AG20443 (cell line): ENCODE results near the gene MECR.

ENCODE experiments used
- DNase-seq: peaks from one replicate; pipeline ENCODE4 v3.0.0; 2012; ENCODE audit warnings: low spot score, mixed read lengths

MECR gene

DNA sequence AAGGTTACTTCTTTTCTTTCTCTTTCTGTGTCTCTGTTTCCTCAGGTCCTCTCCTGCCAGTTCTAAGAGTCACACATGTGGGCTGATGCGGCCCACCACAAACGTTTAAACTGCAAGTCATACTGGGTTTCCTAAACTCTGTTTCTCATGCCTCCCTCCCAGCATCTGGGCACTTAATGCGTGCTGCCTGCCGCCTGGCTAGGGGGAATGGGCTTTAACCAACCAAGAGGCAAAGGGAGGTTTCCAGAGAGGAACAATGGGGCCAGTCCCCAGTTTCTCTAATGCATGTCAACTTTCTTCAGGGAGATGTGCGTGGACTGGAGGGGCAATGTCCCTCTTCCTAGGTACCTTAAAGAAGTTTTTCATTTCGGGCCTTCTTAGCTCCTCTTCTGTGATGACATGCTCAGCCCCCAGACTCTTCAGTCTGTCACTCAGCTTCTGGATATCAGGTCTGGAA, 29.1 kb downstream of the MECR start:
- no peak for DNase-seq

DNA sequence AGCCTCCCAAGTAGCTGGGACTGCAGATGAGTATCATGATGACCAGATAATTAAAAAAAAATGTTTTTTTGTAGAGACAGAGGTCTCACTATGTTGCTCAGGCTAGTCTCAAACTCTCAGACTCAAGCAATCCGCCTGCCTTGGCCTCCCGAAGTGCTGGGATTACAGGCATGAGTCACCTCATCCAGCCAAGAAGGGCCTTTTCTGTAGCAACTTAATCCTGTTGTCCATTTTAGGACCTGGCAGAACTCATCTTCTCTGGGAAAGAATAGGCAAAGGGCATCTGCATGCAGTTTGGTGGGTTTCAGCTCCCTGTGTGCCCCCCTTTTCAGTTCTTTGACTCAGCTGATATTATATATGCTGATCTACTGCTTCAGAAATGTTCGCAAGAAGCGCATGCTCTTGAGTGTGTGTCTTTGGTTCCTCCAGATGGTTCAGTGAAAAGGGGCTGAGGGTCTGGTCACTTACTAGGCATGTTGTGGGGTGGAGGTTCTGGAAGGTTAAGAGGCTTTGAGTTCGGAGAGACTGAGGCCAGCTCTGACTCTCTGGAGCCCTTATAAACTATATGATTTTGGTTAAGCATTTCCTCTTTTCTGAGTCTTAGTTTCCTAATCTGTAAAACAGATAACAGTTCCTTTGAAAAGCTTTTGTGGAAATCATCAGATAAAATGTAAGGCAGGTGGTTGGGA, 29.7 kb downstream of the MECR start:
- DNase-seq, result no peak

DNA sequence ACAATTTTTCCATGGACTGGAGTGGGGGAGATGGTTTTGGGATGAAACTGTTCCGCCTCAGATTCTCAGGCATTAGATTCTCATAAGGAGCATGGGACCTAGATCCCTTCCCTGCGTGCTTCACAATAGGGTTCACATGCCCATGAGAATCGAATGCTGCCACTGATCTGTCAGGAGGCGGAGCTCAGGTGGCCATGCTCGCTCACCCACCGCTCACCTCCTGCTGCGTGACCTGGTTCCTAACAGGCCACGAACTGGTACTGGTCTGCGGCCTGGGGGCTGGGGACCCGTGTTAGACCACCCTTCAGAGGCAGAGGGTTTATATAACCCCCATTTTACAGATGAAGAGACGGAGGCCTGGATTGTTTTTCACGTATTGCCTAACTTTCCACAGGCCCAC, 32.7 kb downstream of the MECR start:
- no peak for DNase-seq

DNA sequence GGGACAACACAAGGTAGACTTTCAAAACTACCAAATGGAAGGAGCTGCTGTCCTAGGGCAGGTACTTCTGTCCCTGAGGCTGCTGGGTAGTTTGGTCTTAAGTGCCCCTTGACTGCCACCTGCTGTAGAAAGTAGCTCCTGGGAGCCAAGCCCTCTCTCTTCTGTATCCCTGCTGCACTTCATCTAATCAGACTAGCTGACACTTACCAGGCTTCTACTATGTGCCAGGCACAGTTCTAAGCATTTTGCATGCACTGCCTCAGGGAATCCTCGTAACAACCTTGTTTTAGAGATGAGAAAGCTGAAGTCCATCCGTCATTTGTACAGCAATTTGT, 33.2 kb downstream of the MECR start:
- DNase-seq, result peak; percentile 43

DNA sequence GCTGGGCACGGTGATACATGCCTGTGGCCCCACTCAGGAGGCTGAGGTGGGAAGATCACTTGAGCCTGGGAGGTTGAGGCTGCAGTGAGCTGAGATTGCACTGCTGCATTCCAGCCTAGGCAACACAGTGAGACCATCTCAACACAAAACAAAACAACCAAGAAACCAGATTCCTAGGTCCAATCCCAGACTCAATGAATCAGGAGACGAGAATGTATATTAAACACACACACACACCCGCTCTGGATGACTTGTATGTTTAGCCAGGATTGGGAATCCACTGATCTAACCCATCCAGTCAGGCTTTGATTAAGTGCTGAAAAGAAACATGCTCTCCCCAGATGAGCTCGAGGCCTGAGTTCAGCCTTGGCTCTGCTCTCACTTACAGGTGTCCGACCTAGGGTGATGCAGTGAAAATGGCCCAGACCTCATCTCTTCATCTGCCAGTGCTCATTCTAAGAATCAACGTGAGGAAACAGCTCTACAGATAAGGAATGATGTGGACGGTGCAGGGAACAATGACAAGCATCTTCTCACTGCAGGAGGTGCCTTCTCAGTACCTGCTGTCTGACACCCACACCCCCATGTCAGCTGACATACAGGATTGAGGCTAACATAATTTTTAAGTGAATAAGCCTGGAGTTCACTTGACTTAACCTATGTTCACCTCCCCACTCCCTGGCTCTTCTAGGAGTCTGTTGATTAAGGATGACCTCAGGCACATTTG, 33.7 kb downstream of the MECR start:
- DNase-seq, result peak; percentile 81

DNA sequence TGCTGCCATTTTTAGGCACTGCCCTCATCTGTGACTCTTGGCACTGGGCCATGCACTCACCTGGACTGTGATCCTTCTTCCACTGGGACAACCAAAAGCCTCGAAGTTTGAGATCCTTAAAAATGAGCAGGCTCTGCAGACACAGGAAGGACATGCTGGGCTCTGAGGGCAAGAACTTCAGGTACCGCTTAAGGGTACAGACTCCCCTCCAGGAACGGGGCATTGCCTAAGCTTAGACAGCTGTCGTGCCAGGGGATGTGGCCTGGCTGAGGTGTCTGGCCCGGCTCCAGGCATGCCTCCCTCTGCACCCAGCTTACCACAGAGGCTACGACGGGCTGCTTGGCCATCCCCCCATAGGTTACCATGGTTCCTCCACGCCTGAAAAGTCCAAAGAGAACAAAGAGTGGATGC, 34.8 kb downstream of the MECR start:
- no peak for DNase-seq

DNA sequence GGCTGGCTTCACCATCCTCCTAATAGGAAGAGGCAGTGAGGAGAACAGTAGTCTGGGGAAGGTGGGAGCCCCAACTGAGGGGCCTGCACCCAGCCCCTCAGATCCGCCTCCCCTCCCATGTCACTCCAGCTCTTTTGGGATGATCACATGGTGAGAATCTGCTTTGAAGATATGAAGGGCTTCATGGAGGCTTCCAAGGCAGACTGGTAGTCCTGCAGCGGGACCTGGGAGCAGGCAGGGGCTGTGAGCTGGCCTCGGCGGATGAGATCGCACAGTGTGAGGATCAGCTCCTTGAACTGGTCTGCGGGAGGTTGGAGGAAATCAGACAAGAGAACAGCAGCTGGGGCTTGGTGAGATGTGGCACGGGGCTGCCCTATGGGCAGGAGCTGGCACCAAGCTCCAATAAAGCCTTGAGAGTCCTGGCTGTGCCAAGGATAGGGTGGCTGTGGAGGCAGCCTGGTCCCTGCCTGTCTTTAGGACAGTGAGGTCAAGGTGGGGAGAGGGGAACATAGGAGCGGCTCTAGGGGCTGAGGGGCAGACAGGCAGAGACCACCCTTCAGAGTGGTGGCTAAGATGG, 36.8 kb downstream of the MECR start:
- DNase-seq, result no peak

DNA sequence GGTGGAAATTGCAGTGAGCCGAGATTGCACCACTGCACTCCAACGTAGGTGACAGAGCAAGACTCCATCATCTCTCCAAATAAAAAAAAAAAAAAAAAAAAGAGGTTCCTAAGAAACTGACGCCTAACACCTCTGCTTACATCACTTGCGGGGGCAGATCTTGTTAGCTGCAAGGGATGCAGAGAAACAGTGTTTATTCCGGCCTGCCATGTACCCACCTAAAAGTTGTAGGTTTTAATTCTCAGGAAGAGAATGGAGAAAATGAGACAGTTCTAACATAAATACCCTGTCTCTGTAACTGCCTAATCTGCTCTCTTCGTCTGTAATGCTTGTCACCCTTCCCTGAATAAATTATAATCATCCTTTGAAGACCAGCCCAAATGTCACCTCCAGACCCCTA, 40.0 kb downstream of the MECR start:
- DNase-seq, result no peak

DNA sequence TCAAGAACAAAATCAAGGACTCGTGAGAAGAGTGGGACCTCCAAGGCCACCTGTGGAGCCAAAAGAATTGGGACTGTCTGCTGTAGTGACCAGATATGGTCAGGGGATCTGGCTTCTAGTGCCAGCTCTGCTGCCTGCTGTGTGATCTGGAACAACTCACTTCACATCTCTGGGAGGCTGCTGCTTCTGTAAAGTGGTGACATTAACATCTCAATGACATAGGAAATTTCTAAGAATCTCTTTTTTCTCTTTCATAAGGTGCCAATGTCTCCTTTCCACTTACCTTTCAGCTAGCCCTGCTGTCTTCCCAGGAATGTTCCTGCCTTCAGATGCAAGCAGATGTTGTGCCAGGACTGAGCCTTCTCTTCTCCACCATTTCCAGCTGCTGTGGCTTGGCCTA, 44.0 kb downstream of the MECR start:
- no peak for DNase-seq

DNA sequence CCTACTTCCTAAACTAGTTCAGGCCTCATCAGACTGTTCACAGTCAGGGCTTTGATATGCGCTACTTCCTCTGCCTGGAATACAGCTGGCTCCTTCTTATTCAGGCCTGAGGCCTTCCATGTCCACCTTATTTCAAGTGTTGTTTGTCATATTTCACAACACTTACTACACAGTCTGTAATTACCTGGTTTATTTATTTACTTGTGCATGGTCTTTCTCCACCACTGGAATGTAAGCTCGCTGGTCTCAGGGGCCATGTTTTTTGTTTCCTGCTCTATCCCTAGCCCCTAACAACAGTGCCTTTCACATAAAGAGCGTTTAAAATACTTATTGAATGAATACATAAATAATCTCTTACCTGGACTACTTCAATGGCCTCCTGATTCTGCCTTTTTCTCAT, 44.5 kb downstream of the MECR start:
- no peak for DNase-seq

DNA sequence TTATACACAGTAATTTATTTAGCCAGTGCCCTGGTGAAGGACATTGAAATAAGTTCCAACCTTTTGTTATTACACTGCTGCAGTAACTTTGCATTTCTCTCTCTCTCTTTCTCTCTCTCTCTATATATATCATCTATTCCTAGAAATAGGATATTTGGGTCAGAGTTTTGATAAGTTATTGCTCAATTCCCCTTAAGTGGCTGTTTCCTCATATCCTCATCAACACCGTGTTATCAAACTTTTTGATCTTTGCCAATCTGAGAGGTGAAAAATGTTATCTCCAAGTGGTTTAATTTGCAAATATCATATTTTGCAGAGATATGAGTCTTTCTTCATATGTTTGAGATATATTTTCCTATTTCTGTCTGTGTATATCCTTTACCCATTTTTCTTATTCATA, 47.4 kb downstream of the MECR start:
- no peak for DNase-seq

DNA sequence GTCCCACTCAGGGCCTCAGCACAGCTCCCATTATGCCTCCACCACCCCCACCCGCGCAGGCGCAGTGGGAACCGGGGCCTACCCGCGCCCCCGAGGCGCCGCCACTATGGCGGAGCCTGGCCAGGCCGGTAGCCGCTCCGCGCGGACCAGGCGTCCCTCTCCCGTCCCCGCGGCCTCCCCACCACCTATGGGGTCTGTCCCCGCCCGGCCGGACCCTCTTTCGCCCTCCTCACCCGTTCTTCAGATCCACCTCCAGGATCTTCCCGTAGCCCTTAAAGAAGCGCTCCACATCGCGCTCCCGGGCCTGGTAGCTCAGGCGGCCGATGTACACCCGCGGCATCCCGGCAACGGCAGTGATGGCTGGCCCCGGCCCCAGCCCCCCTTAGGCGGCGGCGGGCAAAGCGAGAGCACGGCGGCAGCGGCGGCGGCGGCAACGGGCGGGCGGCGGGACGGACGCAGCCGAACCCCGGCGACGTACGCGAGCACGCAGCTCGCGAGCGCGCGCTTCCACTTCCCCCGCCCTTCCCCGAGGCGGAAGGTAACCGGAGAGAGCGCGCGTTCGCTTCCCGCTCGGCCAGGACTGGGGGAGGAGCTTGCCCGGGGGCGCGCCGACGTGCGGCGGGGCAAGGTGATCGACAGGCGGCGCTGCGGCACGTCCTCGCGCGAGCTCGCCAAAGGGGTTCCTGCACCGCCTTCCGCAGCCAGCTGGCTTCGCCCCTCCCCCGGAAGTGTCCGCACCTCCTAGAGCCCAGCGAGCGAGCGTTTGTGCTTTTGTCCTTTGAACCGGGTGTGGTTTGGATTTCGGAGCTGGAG, 49.1 kb downstream of the MECR start, which contains the start of gene SRSF4:
Gene SRSF4, minus strand, starts transcription at position 488 of the 813 bp plus-strand sequence. Its CDS starts 148 bp downstream, at position 340.
- DNase-seq, result peak; percentile 99

DNA sequence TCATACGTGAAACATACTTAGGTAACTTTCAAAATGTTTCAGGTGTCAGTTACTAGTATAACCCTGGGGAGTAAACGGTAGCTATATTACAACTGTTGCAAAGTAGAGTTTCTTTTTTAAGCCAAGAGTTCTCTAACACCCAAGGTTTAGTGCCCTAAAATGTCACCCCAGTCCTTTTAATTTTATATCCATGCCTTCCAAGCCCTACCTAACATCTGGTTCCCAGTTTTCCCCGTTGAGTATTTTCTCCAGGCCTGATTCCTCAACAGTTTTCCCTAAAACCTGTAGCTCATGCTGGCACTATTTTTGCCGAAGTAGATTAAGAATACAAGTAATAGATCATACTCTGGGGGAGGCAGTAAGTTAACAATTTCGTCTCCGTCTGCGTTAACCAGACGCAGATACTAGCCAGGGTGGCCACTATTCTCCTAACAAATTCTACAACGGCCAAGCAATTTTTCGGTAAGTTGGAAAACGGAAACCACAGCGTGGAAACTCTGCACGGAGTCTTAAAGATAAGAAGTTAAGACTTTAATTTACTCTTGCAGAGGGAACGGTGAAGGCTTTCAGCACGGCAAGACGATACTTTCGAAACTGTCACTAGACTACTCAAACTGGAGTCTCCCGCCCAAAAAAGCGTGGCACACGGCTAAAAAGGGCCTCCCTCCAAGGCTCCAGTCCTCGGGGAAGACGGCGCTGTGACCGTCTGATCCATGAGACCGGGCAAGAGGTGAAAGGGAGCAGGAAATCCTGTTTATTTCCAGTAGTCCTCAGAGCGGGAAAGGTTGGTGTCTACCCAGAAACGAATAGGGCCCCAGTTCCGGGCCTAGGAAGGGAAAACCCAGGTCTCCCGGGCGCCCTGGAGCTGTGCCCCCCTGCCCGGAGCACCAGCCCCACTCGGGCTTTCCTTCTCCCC, 50.0 kb downstream of the MECR start:
- no peak for DNase-seq

DNA sequence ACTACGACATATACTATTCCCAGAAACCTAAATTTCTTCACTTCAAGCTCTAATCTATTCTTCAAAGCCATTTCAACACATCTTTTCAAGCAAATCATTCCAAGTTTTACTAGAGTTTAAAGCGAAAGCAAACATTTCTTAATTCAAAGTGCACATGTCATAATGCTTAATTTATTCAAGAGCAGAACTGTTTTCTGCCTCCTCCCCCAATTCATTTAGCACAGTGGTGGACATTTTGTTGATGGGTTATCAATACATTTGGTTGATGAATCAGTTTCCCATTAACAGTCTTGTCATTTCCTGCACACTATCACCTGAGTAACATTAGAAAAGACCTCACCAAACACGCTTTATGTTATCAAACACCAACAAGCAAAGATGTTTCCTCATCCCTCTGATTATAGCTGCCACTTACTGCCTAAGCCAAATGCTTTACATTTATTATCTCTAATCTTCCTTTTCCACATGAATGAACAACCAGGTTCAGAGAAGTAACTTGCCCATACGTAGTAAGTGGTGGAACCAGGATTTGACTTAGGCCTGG, 51.0 kb downstream of the MECR start:
- no peak for DNase-seq

DNA sequence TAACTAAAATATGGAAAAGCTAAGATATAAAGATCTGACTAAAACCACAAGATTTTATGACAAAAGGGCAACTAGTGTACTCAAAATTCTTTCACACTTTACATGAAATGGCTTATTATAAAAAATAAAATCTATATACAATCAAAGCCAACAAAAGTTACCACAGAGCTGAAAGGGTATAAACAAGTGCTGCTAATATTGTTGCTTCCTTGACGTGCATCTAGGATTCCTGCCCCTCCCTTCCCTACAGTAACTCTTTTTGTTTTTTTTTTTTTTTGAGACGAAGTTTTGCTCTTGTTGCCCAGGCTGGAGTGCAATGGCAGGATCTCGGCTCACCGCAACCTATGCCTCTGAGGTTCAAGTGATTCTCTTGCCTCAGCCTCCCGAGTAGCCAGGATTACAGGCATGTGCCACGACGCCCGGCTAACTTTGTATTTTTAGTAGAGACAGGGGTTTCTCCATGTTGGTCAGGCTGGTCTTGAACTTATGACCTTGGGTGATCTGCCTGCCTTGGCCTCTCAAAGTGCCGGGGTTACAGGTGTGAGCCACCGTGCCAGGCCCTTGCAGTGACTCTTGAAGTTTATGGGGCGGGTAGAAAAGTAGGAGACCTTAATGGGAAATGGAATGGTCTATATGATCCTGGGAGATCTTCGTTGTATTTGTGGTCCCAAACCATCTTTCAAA, 53.6 kb downstream of the MECR start:
- DNase-seq, result no peak

DNA sequence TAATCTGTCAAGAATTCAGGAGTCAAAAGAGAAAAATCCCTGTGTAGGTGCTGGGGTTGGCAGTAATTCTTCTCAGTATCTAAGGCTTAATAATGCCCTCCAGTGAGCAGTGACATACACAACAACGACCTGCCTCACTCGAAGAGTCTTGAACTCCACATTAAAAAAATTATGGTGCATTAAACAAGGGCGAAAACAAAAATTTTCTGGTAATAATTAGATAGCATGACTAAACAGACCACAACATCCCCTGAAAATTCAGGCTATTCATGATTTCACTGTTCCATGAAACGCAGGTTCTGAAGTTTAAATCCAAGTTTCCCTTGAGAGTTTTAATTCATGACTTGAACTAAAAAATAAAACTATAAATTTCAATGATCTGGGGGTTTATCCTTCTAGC, 54.2 kb downstream of the MECR start:
- peak; percentile 49 for DNase-seq

DNA sequence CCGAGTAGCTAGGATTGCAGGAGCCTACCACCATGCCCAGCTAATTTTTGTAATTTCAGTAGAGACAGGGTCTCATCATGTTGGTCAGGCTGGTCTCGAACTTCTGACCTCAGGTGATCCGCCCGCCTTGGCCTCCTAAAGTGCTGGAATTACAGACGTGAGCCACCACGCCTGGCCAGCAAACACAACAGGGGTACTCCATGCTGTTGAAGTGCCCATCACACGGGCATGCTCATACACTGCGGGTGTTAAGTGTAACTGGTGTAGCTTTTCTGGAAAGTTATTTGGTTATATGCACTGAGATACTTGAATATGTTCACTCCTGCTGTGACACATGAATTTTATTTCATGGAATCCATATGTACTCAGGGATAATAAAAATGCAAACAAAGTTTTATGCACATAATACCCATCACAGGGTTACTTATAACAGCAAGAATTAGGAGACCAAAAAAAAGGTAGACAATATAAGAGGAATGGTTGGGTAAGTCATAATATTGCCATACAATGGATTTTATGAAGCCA, 58.3 kb downstream of the MECR start:
- DNase-seq, result no peak

DNA sequence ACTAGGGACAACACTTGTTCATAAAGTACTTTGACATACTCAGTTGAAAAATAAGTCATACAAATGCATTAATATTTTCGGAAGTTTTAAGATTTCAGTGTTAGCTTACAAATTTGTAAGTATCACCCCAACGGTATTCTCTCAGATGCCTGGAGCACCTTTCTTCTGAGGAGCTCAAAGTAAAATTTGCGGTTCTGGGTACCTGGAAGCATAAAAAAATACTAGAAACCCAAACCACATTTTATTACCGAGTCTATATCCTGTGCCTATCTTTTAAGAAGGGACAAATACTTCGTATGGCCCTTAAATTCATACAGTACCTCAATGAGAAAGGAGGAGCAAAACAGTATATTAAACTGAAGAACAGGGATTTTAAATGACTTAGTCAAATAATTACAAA, 59.2 kb downstream of the MECR start:
- no peak for DNase-seq

DNA sequence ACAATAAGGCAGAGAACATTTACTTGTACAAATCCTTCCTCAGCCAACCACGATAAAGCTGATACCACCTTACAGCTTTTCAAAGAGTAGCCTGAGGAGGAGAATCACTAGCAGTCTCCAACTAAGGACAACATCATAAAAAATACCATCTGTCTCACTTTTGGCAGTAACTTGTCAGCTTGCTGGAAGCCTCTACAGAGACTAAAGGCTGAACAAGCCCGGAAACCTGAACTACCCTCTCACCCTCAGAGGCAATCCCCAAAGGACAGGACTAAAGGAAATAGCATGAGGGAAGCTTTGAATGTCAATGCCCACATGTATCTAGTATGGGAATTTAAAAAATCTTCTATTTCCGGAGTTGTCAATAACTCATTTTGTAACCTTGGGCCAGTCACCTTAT, 59.6 kb downstream of the MECR start:
- no peak for DNase-seq

DNA sequence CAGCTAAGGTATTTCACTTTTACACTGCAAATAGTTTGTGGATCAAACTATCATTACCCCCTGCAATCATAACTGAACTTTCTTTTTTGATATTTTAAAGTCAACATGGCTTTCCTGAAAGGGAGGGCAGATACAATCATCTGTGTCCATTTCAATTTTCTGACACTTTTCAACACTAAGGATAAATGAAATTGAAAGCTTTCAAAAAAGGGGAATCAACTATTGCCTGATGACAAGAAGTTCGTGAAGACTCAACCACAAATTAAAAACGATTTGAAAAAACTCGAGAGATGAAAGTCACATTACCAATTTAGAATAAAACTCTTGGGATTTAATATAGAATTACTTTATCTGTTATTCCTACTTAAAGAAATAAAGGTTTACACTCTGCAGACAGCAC, 60.8 kb downstream of the MECR start:
- DNase-seq, result no peak
